DMS79 treated with DMSO at 0.1 percent for 48 hours (cell line): ENCODE results near the gene MICAL2.

Source experiments
- DNase-seq: peaks from one replicate; lab custom pipeline; 2025; lab: John Stamatoyannopoulos, UW

MICAL2 gene

GRCh38 chr11:12077535-12078280 is 32.7 kb upstream of the MICAL2 start:
- no peak for DNase-seq

GRCh38 chr11:12079726-12080556 is 30.4 kb upstream of the MICAL2 start:
- no peak for DNase-seq

GRCh38 chr11:12083380-12083779 is 27.0 kb upstream of the MICAL2 start:
- DNase-seq = no peak

GRCh38 chr11:12084256-12084655 is 26.1 kb upstream of the MICAL2 start:
- DNase-seq = no peak

GRCh38 chr11:12085371-12086251 is 24.8 kb upstream of the MICAL2 start:
- no peak for DNase-seq

GRCh38 chr11:12086271-12087074 is 23.9 kb upstream of the MICAL2 start:
- peak; percentile 58 for DNase-seq

GRCh38 chr11:12087075-12088004 is 23.1 kb upstream of the MICAL2 start:
- no peak for DNase-seq

- no peak for DNase-seq
Measured at GRCh38 chr11:12088047-12088481, 22.3 kb upstream of the MICAL2 start.

- no peak for DNase-seq
Measured at GRCh38 chr11:12088531-12088930, 21.9 kb upstream of the MICAL2 start.

GRCh38 chr11:12089041-12089440 is 21.3 kb upstream of the MICAL2 start:
- DNase-seq = no peak

- no peak for DNase-seq
Measured at GRCh38 chr11:12089473-12089872, 20.9 kb upstream of the MICAL2 start.

GRCh38 chr11:12090061-12090591 is 20.3 kb upstream of the MICAL2 start:
- no peak for DNase-seq

- peak; percentile 68 for DNase-seq
Measured at GRCh38 chr11:12090761-12091258, 19.6 kb upstream of the MICAL2 start.

- peak; percentile 55 for DNase-seq
Measured at GRCh38 chr11:12091956-12092558, 18.3 kb upstream of the MICAL2 start.

GRCh38 chr11:12092714-12093113 is 17.7 kb upstream of the MICAL2 start:
- peak; percentile 78 for DNase-seq

GRCh38 chr11:12094872-12095800 is 15.3 kb upstream of the MICAL2 start:
- peak; percentile 74 for DNase-seq

GRCh38 chr11:12097219-12097618 is 13.2 kb upstream of the MICAL2 start:
- no peak for DNase-seq

GRCh38 chr11:12098601-12099000 is 11.8 kb upstream of the MICAL2 start:
- no peak for DNase-seq
